Panc1 (cell line): ENCODE measurements around the gene SASH3.

Experiments used
- CTCF ChIP-seq: fragments of 450-650 bp; IDR thresholded peaks from 2 replicates; pipeline ENCODE4 v1.5.1; 2017; ENCODE audit warnings: mild to moderate bottlenecking
- SIN3A ChIP-seq: IDR thresholded peaks from 2 replicates; pipeline ENCODE4 v1.6.1; 2012; ENCODE audit warnings: low read depth, mild to moderate bottlenecking, low read length, moderate library complexity, borderline replicate concordance; ENCODE audit not compliant: insufficient read depth
- TCF7L2 ChIP-seq: IDR thresholded peaks from 2 replicates; pipeline ENCODE4 v1.6.1; 2011; ENCODE audit warnings: mild to moderate bottlenecking, low read depth, low read length, inconsistent platforms

GRCh38 chrX:129731228-129731627 is 48.5 kb upstream of the SASH3 start:
- TF ChIP-seq CTCF (no peak), SIN3A (no peak), TCF7L2 (no peak)
